HepG2 (cell line): ENCODE results near the gene EEIG1. TPM values are rescaled to one million over a fixed set of nuclear protein-coding genes. Genes with fewer than 3 reads are reported as not detected.

Experiments
- ATAC-seq: fragments of 200-7000 bp; cut with Tn5 transposase; 3 replicates; pipeline ENCODE4 v1.9.1; 2020; ENCODE audit warnings: mild to moderate bottlenecking, moderate library complexity
- BruUV-seq: library from RNA; stranded (reverse); fragments of 400-500 nt; replicated peaks from 2 replicates; lab custom pipeline; 2021; lab: Mats Ljungman, UMichigan
- CTCF ChIA-PET: fragments of 300-600 bp; formaldehyde crosslinking; extraction: SDS; loops from one replicate; lab custom pipeline; 2021; ENCODE audit warnings: low total read pairs, inconsistent platforms, low intra/inter-chr PET ratio; lab: Yijun Ruan, JAX
- POLR2A ChIA-PET: fragments of 350-600 bp; sonication (Branson Sonifier 250); formaldehyde crosslinking; loops from one replicate; lab custom pipeline; 2020; ENCODE audit warnings: antibody characterized with exemption, inconsistent platforms; lab: Yijun Ruan, JAX
- DNase-seq: peaks from one replicate; pipeline ENCODE4 v3.0.0-alpha.2; 2015; ENCODE audit warnings: low spot score
- FAIRE-seq: peaks from 3 replicates; lab custom pipeline; 2011; peaks lifted over from hg19 to GRCh38; lab: Jason Lieb, UNC
- H2AFZ ChIP-seq: one replicate; pipeline ENCODE4 v1.6.1; 2011; ENCODE audit warnings: low read length, inconsistent platforms
- H3K27ac ChIP-seq: fragments of 300-600 bp; 3 replicates; pipeline ENCODE4 v1.8.0; 2011; ENCODE audit warnings: mixed run types, mild to moderate bottlenecking, mixed read lengths, low read length, inconsistent platforms; ENCODE audit not compliant: insufficient read depth; ENCODE audit errors: extremely low read length
- H3K27me3 ChIP-seq, 2 experiments: fragments of 200-600 bp in 1 of 2; 2 replicates in 1 of 2; 3 replicates in 1 of 2; pipeline versions ENCODE4 v1.6.0 to v1.8.0; 2011; ENCODE audit warnings: low read length in 2 of 2, mild to moderate bottlenecking in 2 of 2, moderate library complexity in 2 of 2, inconsistent platforms in 1 of 2; ENCODE audit not compliant: insufficient read depth in 2 of 2, control insufficient read depth in 1 of 2
- H3K36me3 ChIP-seq, 2 experiments: fragments of 200-600 bp in 1 of 2; replicated peaks in 1 of 2; 2 replicates in 1 of 2; 3 replicates in 1 of 2; pipeline versions ENCODE4 v1.5.1 to v1.8.0; 2011; ENCODE audit warnings: low read length in 2 of 2, inconsistent platforms in 1 of 2; ENCODE audit not compliant: insufficient read depth in 2 of 2, control insufficient read depth in 1 of 2
- H3K4me1 ChIP-seq: 2 replicates; pipeline ENCODE4 v1.5.1; 2012; ENCODE audit warnings: low read length, inconsistent platforms; ENCODE audit not compliant: insufficient read depth
- H3K4me2 ChIP-seq: 2 replicates; pipeline ENCODE4 v1.6.0; 2011; ENCODE audit warnings: low read depth, low read length, inconsistent platforms
- H3K4me3 ChIP-seq, 3 experiments: fragments of 200-600 bp in 1 of 3; sonication (generic), shearing (Covaris generic) in 1 of 3; replicated peaks in 1 of 3; 2 replicates each; pipeline ENCODE4 v1.5.1; 2011 to 2016; ENCODE audit warnings: low read length in 3 of 3, inconsistent platforms in 2 of 3, low read depth in 2 of 3, mild to moderate bottlenecking in 2 of 3, control low read depth in 1 of 3, mixed read lengths in 1 of 3; ENCODE audit not compliant: insufficient read depth in 1 of 3
- H3K79me2 ChIP-seq: one replicate; pipeline ENCODE4 v1.6.1; 2011; ENCODE audit warnings: low read length, inconsistent platforms; ENCODE audit not compliant: insufficient read depth
- H3K9ac ChIP-seq: 2 replicates; pipeline ENCODE4 v1.6.0; 2011; ENCODE audit warnings: mild to moderate bottlenecking, low read depth, low read length, inconsistent platforms; ENCODE audit not compliant: insufficient read depth
- H3K9me3 ChIP-seq: 2 replicates; pipeline ENCODE4 v1.5.1; 2012; ENCODE audit warnings: mild to moderate bottlenecking, low read length
- H4K20me1 ChIP-seq: 2 replicates; pipeline ENCODE4 v1.6.0; 2011; ENCODE audit warnings: inconsistent platforms, mild to moderate bottlenecking, low read length, moderate library complexity; ENCODE audit not compliant: insufficient read depth
- EZH2 ChIP-seq: conservative IDR thresholded peaks from 2 replicates; pipeline ENCODE4 v1.6.1; 2012; ENCODE audit warnings: mild to moderate bottlenecking, low read depth, low read length, moderate library complexity
- RCOR2 ChIP-seq: IDR thresholded peaks from 2 replicates; pipeline ENCODE4 v1.6.1; 2016; ENCODE audit warnings: missing biosample characterization, missing genetic modification reagents
- ZMYM3 ChIP-seq: sonication (generic); formaldehyde crosslinking; IDR thresholded peaks from 2 replicates; pipeline ENCODE4 v1.5.1; 2020; ENCODE audit warnings: mild to moderate bottlenecking, missing genetic modification reagents
- ZNF674 ChIP-seq: sonication (generic); formaldehyde crosslinking; IDR thresholded peaks from 2 replicates; pipeline ENCODE4 v1.5.0; 2020; ENCODE audit warnings: low read depth, mild to moderate bottlenecking, missing genetic modification reagents
- ZNF768 ChIP-seq: sonication (generic); formaldehyde crosslinking; IDR thresholded peaks from 2 replicates; pipeline ENCODE4 v1.4.0; 2020; ENCODE audit warnings: missing genetic modification reagents
- ZNF776 ChIP-seq: sonication (generic); formaldehyde crosslinking; IDR thresholded peaks from 2 replicates; pipeline ENCODE4 v1.4.0; 2020; ENCODE audit warnings: mild to moderate bottlenecking, missing genetic modification reagents
- WGBS: methylation state at CpG from one replicate; pipeline ENCODE4 v1.1.6; 2017; ENCODE audit warnings: low lambda C conversion rate; 5-methylcytosine and 5-hydroxymethylcytosine counted together
- in situ Hi-C: cut with HindIII; loops from 2 replicates; pipeline ENCODE4 v1.10.0; 2017; ENCODE audit warnings: low pct_unique_long_range_greater_than_20kb; ENCODE audit not compliant: extremely low pct_ligation_motif_present
- intact Hi-C: fragments of 100-400 bp; cut with micrococcal nuclease; formaldehyde crosslinking; loops from one replicate; pipeline ENCODE4 v1.10.0; 2022; ENCODE audit not compliant: unreplicated experiment
- polyA plus RNA-seq, 8 experiments: library from polyadenylated mRNA; depleted of rRNA in 3 of 8; stranded (reverse) in 7 of 8; unstranded in 1 of 8; fragments of >200 nt; fragmentation: Illumina TruSeq in 4 of 8; extraction: Trizol in 4 of 8; gene quantifications; 2 replicates each; pipeline versions ENCODE4 v1.2.1 to v1.2.3, GENCODE V29; 2011 to 2016; ENCODE audit warnings: low read depth in 4 of 8, missing spikeins in 1 of 8, mixed read lengths in 1 of 8; ENCODE audit not compliant: insufficient read depth in 1 of 8
- total RNA-seq, 5 experiments: library from RNA; depleted of rRNA; stranded (reverse); fragments of >200 nt; fragmentation: Illumina TruSeq; extraction: Trizol; gene quantifications; 2 replicates each; pipeline ENCODE4 v1.2.3, GENCODE V29; 2016; ENCODE audit warnings: low read depth in 1 of 5
- TF ChIP-seq, protein P1 (sequence below): sonication (generic); formaldehyde crosslinking; IDR thresholded peaks from 2 replicates; pipeline ENCODE4 v1.5.1; 2020; ENCODE audit warnings: mild to moderate bottlenecking, missing genetic modification reagents, moderate library complexity
- TF ChIP-seq, protein P2 (sequence below): sonication (generic); formaldehyde crosslinking; IDR thresholded peaks from 2 replicates; pipeline ENCODE4 v1.5.0; 2020; ENCODE audit warnings: mild to moderate bottlenecking, missing genetic modification reagents

Gene EEIG1
- total and polyA plus RNA-seq, 2 of the 13 experiments (the other 11 are each of a cell fraction or from before 2014, with no cell fraction given): 16.6 to 25.2 TPM

DNA sequence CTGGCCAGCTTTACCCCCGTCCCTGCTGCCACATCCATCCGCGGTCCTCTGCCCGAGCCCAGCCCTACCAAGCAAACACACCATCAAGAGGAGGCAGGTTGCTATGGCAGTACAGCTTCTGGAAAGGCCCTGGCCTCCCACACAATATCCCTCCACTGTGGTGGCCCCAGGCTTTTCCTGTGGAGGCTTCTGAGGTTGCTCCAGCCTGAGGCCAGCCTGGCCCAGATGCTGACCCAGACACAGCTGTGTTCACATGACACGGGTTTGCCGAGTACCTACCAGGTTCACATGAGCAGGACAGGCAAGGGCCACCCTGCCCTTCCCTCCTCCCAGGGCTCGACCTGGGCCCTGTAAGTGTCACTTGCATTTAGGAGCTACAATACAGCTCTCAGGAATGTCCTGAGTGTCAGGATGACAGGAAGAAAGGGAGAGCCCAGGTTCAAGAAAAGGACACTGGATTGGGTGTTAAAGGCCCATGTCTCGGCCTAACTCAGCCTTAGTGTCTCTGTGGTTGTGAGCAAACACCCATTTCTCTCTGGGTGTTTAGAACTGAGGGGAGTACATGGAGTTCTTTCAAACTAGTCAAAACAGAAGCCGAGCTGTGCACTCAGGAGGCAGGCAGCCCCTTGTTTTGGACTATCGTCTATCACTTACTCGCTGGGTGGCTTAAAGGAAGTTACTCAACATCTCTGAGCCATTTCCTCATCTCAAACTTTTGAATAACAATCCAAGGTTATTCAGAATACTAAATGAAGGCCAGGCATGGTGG, 46.2 kb upstream of the EEIG1 start (continued):
- TF ChIP-seq, protein P1, sequence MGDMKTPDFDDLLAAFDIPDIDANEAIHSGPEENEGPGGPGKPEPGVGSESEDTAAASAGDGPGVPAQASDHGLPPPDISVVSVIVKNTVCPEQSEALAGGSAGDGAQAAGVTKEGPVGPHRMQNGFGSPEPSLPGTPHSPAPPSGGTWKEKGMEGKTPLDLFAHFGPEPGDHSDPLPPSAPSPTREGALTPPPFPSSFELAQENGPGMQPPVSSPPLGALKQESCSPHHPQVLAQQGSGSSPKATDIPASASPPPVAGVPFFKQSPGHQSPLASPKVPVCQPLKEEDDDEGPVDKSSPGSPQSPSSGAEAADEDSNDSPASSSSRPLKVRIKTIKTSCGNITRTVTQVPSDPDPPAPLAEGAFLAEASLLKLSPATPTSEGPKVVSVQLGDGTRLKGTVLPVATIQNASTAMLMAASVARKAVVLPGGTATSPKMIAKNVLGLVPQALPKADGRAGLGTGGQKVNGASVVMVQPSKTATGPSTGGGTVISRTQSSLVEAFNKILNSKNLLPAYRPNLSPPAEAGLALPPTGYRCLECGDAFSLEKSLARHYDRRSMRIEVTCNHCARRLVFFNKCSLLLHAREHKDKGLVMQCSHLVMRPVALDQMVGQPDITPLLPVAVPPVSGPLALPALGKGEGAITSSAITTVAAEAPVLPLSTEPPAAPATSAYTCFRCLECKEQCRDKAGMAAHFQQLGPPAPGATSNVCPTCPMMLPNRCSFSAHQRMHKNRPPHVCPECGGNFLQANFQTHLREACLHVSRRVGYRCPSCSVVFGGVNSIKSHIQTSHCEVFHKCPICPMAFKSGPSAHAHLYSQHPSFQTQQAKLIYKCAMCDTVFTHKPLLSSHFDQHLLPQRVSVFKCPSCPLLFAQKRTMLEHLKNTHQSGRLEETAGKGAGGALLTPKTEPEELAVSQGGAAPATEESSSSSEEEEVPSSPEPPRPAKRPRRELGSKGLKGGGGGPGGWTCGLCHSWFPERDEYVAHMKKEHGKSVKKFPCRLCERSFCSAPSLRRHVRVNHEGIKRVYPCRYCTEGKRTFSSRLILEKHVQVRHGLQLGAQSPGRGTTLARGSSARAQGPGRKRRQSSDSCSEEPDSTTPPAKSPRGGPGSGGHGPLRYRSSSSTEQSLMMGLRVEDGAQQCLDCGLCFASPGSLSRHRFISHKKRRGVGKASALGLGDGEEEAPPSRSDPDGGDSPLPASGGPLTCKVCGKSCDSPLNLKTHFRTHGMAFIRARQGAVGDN: peak; percentile 32; the same call in 1 of the 2 replicates
- TF ChIP-seq ZNF776 (CRISPR knock-in tag): no peak
- TF ChIP-seq, all 625 proteins: peak for 4

DNA sequence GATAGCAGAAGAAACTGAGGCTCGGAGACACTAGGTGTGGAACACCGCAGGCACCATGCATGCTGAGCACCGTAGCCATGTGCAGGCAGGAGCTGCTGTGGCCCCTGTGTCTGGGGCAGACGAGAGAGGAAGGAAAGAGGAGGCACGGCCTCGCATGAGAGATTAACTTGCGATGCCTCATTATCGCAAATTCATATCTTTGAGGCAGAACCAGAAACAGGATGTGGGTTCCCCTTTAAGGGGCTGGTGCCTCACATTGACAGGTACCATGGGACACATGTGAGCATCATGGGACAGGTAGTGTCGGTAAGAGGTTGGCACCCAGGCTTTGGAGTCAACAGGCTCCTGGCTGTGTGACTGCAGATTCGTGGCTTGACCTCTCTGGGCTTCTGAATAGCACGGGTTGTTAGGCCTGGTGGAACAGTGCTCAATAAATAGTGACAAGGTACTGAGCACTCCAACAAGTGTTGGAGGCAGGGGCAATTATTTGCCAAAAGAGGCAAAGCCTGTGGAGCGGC, 45.5 kb upstream of the EEIG1 start:
- BruUV-seq: no TSS peak
- WGBS: 53% methylated on average over 12 of the region's 12 CpGs
- Histone ChIP-seq H3K27me3 (peaks cover 2 to 7% of the 10 kb centered on the region in 2 experiments; a peak in 4 of 5 replicates), H3K4me3 (peak overlapping the region in 1 of 3 experiments; percentile 14; a peak in 1 of 6 replicates), H3K36me3 (no peaks in the 10 kb centered on the region), H3K4me2 (peak overlapping the region; percentile 51; the same call in 1 of the 2 replicates), H4K20me1 (no peaks in the 10 kb centered on the region), H2AFZ (no peak overlapping the region), H3K4me1 (peaks cover 46% of the 10 kb centered on the region), H3K27ac (no peak overlapping the region), H3K9ac (no peak overlapping the region), H3K79me2 (no peaks in the 10 kb centered on the region), H3K9me3 (no peaks in the 10 kb centered on the region)
- intact Hi-C loops: no loop called here
- POLR2A ChIA-PET: interaction anchor here (0.8 kb wide), 1 partner anchor 46 kb away, joined by 3 read pairs; no protein-coding TSS in a partner anchor
- in situ Hi-C loops: no loop called here
- 0 out of 2 replicates have a peak, but pooled peaks have one; percentile 10 for TF ChIP-seq RCOR2 (CRISPR knock-in tag)
- no peak for TF ChIP-seq EZH2
- peak; percentile 64; the same call in 1 of the 2 replicates for TF ChIP-seq ZMYM3 (CRISPR knock-in tag)
- TF ChIP-seq, protein P2, sequence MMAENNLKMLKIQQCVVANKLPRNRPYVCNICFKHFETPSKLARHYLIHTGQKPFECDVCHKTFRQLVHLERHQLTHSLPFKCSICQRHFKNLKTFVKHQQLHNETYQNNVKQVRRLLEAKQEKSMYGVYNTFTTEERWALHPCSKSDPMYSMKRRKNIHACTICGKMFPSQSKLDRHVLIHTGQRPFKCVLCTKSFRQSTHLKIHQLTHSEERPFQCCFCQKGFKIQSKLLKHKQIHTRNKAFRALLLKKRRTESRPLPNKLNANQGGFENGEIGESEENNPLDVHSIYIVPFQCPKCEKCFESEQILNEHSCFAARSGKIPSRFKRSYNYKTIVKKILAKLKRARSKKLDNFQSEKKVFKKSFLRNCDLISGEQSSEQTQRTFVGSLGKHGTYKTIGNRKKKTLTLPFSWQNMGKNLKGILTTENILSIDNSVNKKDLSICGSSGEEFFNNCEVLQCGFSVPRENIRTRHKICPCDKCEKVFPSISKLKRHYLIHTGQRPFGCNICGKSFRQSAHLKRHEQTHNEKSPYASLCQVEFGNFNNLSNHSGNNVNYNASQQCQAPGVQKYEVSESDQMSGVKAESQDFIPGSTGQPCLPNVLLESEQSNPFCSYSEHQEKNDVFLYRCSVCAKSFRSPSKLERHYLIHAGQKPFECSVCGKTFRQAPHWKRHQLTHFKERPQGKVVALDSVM: 0 out of 2 replicates have a peak, but pooled peaks have one; percentile 3
- no peak for TF ChIP-seq ZNF674
- TF ChIP-seq ZNF768 (CRISPR knock-in tag): peak; percentile 98
- DNase-seq (no peak), ATAC-seq (no peak), FAIRE-seq (no peak)
- CTCF ChIA-PET: no interaction called here
